ENCODE measurements around the gene PAK6.

PAK6 gene

DNA sequence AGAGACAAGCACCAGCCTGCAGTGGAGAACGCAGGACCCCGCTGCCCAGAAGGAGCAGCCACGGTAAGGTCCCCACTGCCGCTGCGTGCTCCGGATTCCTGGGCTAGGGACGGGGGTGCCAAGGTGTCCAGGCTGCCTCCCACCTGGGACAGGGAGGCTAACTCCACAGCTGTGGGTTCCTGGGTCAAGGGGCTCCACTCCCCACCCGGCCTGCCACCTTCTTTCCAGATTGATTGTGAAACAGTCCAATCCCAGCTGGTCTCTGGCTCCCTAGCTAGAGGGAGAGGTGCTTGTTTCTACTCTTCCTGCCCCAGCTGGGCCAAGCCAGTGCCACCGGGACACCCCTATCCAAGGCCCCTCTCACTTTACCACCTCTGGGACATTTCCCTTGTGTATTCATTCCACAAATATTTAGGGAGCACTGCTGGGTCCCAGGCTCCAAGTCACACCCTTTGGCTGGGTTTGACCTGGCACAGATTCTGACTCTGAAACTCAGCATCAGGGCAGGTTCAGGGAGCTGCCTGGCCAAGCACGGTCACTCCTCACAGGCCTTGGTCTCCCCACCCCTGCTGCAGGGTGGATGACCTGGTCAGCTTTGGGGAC lies 1.9 kb downstream of the PAK6 start:
- DNase-seq (ENCODE audit: extremely low spot score, insufficient read length, low read depth), result no peak
- FAIRE-seq, result no peak

DNA sequence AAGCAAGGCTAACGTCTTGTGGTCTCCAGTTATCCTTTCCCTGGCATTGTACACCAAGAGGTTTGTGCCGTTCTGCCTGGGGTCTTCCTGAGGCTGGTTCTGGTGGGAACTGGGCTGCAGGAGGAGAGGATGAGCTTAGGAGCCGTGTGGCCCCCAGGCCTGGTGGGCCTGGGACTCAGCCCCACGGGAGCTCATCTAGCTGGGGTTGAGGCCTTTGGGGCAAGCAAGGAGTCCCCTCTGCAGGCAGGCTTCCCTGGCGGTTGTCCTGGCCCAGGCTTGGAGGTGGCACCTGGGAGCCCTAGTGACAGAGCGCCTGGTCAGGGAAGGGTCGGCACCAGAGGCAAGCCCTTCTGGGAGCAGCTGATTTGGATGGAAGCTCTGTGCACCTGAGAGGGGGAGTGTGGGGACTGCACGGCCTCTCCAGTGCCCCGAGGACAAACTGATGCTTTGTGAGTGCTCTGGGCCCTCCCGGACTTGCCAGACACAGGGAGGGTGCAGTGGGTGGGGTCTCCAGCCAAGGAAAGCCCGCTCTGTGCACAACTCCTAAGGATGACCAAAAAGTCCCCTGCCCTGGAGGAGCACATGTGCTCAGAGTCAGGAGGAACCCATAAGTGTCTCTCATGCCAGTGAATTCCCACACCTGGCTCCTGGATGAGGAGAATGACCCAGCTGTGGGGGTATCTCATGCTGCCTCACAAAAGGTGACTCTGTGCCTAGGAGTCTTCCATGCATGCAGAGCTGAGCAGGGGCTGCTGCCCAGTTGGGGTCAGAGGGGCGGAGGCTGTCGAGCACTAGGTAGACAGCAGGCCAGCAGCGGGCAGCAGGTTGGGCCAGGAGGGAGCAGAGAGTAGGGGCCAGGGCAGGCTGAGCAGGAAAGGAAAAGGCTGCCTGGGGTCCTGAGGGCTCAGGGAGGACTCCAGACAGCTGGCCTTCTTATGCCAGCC lies 2.7 kb downstream of the PAK6 start:
- FAIRE-seq (no peak), DNase-seq (ENCODE audit: extremely low spot score, insufficient read length, low read depth) (no peak)

DNA sequence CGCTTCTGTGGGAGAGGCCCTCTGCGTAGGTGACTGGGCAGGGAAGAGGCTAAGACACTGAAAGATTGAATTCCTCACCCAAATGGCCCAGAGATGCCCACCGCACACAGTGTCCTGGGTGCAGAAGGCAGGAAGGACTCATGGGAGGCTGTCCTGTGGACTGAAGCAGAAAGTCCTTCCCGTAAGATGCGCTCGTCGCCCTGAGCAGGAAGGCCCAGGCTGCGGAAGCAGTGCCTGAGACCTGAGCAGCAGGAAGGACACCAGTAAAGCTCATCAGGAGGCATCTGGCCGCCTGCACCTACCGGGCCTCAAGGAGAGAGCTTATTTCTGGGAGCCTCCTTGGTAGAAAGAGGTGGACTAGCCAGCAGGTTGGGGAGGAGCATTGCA lies 3.3 kb downstream of the PAK6 start:
- FAIRE-seq, result no peak
- no peak for DNase-seq (ENCODE audit: extremely low spot score, insufficient read length, low read depth)

DNA sequence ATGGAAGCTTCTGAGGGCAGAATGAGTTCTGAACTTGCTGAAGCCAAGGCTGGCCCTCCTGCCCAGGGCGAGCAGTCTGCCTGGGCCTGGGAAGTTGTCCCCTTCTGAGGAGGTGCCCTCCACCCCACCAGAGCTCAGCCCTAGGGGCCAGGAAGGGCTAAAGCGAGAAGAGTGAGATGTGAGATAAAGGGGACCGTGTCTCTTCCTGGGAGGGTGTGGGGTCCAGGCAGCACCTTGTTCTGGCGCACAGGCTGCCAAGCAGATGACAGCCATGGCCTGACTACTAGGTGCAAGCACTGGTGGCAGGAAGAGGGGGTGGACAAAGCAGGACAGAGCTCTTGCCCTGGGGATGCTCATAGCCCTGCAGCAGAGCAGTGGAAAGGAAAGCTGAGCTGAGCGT lies 3.7 kb downstream of the PAK6 start:
- no peak for DNase-seq (ENCODE audit: extremely low spot score, insufficient read length, low read depth)
- FAIRE-seq, result no peak

DNA sequence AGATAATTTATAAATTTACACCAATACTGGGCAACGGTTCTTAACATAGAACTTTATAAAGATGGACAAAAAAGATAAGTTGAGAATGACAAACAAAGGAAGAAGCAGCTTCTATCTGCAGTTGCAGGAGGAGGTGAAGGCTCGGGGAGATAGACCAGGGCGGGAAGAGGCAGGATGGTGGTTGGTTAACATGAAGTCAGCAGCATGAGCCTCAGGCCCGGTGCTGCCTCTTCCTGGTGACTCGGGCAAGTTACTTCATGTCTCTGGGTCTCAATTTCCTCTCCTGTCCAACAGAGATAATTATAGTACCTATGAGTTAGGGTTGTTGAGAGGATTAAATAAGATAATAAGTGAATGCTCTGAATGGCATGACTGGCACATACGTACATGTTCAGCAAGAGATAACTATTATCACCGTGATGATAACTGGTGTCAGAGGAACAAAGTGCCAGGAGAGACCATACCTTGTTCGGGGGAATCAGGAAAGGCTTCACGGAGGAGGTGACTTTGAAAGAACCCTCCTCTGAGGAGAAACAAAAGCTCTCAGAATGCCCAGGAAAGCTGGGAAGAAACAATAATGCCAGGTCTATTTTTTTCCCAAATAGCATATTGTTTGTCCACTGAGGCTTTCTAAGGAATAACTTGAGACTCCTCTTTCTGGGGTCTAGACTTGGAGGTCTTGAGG lies 4.4 kb downstream of the PAK6 start:
- DNase-seq (ENCODE audit: extremely low spot score, insufficient read length, low read depth), result no peak
- no peak for FAIRE-seq

DNA sequence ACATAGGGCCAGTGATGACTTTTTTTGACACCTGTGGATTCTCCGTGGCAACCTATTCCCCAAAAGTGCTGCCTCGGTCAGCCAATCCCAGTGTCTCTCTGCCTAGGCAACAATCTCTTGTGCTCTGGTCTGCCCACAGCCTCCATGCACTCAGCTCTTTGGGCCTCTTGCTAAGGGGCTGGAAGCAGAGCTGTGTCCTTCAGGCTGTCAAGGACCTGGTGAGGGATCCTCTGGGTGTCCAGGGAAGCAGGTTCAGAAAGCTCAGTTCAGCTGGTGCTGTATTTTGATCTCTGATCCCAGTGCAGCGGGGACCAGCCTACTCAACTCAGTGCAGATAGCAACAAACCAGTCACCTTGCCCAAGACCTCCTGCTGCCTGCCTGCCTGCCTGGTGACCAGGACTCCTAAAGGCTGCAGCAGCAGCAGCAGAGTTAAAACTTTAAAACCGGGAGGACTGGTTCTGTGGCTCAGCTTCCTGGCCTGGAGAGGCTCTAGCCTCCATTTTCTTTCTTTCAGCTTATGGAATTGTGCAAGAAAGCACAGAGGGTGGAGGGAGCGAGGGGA lies 6.2 kb downstream of the PAK6 start:
- DNase-seq (ENCODE audit: extremely low spot score, insufficient read length, low read depth) (no peak), FAIRE-seq (no peak)

DNA sequence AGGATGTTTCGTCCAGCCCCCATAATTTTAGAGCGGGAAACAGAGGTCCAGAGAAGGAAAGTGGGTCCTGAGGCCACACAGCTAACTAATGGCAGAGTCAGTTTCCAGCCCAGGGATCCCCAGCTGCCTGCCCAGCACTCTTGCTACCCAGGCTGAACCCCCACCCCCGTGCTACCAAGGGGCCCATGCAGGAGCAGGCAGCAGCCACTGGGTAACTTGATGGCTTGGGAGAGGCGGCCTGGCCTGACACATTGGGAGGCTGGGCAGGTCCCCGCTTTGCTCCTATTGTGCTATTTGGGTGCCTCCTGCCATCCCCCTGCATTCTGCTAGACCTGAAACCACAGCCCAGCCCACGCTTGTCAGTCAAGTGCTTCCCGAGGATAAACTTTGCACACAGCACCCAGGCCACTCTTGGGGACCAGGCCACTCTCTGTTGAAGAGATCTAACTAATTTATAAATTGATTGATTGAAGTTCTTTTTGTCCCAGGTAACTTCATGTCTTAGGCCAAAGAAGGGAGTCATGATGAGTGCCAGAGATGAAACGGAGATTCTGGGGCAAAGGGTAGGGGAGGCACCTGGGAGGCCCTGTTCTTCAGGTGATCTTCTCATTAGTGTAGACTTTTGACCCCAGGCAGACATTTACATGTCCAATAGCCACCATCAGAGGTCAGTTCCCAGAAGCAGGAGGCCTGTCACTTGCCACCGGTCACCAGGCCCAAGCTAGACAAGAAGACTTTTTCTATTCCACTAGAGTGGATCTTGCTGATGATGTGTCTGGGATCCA lies 7.0 kb downstream of the PAK6 start:
- FAIRE-seq, result no peak

DNA sequence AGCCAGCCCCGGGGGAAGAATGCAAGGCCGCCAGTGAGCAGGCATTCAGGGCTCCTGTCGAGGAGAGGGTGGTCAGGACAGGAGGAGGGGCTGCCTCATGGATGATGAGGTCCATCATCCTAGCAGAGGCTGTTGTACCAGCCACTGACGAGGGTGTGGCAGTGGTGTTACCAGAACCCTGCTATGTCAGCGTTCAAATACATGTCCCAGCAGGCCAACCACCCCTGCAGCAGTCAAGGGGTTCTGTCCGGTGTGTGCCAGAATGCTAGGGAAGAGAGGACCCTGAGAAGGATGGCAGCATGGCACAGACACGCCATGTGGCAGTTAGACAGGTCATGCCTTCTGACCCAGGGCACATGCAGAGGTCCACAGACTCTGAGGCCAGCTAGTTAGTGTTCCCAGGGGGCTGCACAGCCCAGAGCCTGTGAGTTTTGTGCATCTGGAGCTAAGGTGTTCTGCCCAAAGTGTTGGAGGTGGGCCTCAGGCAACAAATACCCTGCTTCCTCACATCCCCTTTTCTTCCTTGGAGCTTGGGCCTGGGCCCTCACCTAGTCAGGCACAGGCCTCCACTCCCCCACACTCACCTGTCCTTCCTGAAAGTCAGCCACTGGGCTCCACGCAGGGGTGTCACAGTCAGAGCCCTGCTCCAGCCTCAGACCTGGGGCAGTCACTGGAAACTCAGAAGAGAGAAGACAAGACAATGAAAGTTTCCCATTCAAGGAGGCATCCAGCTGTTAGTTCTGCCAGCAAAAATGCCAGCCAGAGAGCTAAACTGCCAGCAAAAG lies 7.8 kb downstream of the PAK6 start:
- FAIRE-seq (no peak), DNase-seq (ENCODE audit: extremely low spot score, insufficient read length, low read depth) (no peak)

More for the DNA sequence above, 7.0 kb downstream of the PAK6 start:
- DNase-seq (ENCODE audit: extremely low spot score, insufficient read length, low read depth), result no peak

DNA sequence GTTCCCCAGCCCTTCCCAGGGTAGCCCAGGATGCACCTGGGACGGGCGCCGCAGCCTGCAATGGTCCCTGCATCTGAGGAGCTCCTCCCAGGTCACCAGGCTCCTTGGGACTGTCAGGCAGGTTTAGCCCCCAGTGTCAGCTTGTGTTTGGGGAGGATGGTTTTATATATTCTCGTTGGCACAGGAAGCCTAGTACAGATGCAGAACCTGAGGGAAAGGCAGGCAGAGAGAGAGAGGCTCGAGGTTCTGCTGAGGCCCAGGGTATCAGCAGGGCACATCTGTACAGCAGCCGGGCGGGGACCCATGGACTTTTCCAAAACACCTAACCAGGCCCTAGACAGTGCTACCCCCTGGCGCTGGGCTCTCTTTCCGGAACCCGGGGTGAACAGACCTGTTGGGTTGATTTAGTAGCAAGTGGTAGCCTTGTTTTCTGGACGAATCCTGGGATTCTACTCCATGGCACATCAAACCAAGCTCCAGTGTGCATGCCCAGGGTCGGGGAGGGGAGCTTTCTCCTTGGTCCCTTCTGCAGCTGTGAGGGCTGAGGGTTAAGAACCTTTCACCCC lies 8.6 kb downstream of the PAK6 start:
- DNase-seq (ENCODE audit: extremely low spot score, insufficient read length, low read depth) (no peak), FAIRE-seq (no peak)

DNA sequence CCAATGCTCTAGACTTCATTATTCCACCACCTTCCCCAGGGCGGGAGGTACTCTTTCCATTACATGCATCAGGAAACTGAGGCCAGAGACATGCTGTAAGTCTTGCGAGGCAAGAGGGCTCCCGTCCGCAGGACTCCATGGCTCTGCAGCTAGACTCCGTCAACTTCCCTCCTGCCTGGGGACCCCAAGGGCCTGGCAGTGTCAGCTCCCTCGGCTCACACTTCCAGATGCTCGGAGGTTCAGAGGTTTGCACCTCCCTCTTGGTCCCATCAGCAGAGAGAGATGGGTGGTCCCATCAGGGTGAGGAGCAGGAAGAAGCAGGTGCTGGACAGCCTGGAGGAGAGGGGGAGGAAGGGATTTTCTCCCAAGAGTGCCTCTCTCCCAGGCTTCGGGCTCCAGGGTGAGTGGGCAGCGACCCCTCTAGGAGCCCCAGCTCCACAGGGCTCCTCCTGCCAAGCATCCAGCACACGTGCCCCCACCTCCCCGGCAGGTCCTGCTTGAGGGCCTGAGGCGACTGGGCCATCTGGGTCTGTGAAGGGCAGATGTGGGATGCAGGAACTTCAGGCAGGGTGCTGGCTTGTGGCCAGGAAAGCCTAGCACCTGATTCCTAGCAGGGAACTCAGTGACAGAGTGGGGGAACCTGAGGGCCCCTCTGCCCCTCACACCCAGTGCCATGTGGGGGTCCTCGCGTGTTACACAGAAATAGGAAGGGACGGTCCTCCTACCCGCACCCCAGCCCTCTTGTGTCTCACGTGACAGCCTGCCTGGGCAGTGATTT lies 9.3 kb downstream of the PAK6 start:
- FAIRE-seq, result no peak

DNA sequence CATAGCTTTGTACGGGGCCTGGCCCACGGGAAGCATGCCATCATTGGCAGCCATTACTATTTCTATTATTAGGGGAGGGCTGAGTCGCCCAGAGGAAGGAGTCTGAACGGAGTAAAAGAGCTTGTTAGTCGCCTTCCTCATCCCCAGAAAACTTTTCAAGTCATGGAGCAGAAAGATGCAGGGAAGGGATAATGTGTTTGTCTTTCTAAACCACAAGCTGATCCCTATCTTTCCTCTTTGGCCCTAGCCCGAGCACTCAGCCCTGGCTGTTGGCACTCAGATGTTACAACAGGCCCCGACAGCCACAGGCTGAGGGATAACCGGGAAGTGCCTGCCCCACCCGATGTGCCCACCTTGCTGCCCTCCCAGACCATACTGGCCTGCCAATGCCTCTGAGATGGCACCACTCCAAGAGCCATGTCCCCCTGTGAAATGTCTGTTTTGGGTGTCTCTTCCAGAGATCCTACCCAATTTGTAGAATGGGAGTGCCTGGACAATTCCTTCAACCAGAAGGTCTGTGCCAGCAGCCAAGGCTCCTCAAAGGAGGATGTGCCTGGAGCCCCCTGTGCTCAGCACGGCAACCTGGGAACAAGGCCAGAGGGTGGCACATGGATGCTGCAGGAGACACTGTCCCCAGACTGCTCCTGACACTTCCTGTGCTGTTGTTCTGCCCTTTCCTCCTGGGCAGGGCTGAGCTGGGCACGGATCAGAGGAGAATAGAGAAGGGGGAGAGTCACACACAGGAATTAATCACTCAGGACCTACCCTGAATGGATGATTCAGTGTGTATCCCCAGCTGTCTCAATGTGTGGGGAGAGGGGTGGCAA lies 10.8 kb downstream of the PAK6 start:
- FAIRE-seq, result no peak
- DNase-seq (ENCODE audit: extremely low spot score, insufficient read length, low read depth), result no peak

More for the DNA sequence above, 9.3 kb downstream of the PAK6 start:
- DNase-seq (ENCODE audit: extremely low spot score, insufficient read length, low read depth), result no peak

DNA sequence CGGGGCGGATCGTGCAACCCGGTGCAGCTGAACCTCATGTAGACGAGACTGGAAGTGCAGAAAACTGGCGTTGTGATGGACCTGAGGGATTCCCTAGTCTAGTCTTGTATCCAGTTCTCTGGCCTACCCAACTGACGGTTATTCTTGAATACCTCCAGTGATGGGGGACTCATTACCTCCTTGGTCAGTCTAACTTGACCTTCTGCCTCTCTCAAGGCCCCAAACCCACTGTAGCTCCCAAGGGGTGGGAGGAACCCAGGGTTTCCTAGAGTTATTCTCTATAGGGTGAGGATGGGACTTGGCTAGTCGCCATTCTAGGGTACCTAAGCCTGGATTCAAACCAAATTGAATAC lies 11.4 kb downstream of the PAK6 start:
- DNase-seq (ENCODE audit: extremely low spot score, insufficient read length, low read depth) (no peak), FAIRE-seq (no peak)

DNA sequence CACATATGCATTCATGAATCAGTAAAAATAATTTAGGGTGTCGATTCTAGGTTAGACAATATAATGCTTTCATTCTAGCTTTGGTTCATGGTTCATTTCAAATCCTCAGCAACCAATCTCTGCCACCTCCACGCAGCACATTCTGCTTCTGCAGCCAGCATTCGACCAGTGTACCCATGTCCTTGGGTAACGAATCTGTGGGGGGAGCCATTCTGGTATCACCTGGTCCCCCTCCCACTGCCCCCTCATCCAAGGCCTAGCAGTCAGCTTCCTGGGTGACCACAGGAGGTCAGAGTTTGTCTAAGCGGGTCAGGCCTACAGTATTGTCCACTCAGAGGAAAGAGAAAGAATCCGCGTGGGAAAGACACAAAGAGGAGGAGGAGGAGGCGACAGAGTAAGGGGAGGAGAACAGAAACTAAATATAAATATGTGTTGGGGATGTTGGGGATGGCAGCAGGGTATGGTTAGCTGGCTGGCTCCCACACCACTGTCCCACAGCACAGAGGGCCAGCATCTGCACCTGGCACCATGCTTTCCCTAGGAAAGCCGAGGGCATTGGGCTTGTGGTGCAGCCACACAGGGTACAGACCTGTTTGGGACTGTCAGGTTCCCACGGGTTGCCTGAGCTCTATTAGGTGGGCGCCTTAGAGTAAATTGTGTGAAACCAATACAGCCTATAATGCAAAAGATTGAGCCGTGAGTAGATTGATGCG lies 12.1 kb downstream of the PAK6 start:
- DNase-seq (ENCODE audit: extremely low spot score, insufficient read length, low read depth), result no peak
- no peak for FAIRE-seq

DNA sequence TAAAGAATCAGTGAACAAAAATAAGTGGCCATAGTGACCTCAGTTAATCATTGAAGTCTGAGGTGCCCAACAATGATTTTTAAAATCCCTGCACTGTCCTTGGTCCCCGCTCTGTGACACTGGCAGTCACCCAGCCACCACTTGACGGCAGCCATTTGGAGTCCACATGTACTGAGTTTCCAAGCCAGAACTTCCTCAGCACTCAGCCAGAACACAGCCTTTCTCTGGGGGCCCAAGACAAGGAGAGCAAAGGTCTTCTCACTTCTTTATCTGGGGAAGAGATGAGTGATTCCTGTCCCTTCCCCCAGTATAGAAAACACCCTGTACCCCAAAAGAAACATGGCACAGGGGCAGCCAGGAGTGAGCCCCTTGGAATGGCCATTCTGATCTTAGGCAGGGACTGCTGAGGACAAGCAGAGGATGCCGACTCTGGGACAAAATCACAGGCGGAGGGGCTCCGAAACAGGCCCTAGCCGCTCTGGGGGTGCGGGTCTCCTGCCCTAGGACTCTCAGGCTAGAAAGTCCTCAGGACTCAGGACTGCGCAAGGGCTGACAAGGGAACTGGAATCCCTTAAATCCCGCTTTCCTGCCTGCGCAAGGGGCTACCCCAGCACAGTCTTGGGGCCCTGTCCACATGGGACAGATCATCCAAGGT lies 12.8 kb downstream of the PAK6 start:
- no peak for DNase-seq (ENCODE audit: extremely low spot score, insufficient read length, low read depth)
- FAIRE-seq, result no peak

DNA sequence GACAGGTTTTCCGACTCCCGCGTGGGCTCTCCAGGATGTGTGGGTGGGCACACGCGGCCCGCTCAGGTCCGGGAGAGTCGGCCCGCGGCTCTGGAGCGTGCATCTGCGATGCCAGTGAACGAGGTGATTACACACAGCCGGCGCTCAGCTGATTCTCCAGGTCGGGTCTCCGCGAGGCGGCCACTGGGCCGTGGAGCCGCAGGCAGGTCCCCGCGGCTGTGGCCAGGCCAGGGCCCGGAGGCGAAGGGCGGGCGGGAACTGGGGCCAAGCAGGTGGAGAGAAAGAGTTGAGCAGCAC lies 13.2 kb downstream of the PAK6 start:
- FAIRE-seq (no peak), DNase-seq (ENCODE audit: extremely low spot score, insufficient read length, low read depth) (no peak)

DNA sequence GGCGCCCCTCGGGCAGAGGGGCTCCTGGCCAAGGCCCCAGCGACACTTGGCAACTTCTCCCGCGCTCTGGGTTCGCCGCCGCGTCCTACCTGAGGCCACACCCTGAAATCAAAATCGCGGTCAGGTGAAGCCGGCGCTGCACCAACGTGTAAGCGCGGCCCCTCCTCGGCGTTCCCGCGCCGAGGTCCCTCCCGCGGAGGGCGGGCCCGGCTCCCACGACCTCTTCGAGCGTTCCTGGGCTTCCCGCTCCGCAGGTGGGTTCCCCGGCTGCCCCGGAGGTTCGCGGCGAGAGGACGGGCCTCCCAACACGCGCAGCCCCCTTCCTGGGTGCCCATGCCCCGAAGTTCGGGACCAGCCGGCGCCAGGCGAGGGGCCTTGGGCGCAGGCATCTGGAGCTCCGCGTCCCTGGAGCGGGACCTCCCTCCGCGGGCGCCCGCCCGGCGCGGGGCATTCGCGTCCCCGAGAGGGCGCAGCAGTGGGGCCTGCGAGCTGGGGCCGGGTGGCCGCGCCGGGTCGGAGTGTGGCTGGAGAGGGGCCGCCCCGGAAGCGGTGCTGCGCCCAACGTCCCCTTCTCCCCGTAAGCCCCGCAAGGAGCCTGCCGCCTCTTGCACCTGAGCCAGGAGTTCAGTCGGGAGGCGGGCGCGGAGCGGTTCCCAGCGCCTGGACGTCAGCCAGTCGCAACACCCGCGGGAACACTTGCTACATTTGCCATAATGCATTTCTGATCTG lies 13.7 kb downstream of the PAK6 start:
- FAIRE-seq, result no peak
- DNase-seq (ENCODE audit: extremely low spot score, insufficient read length, low read depth), result no peak

Measured in GM18507 (cell line).